Measurements from ENCODE around the gene RTF1. TPM values are rescaled to one million over a fixed set of nuclear protein-coding genes. Genes with fewer than 3 reads are reported as not detected.
A peak's percentile ranks its signal among the peaks of the same experiment; 100 is the strongest.

The RTF1 gene
- total and polyA plus RNA-seq, 5 donors from 2014 or later = 14.8 to 51.5 (median 21.0) TPM

DNA sequence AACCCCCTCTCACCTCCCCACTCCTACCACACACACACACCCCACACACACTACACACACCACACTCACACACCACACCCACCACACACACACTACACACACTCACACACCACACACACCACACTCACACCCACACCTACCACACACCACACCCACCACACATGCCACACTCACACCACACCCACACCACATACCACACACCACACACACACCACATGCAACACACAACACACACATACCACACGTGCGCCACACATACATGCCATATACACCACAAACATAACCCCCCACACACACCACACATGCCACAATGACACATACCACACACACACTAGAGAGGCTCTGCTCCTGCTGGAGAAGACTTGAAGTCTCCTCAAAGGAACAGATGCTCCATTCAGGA, 70.9 kb downstream of the RTF1 start:
- no peaks in the 10 kb centered on the region for H3K36me3 ChIP-seq (ENCODE audit: control insufficient read depth, insufficient read depth, low read length)
- H3K27ac Mint-ChIP-seq = peak overlapping the region in 1 of 3 donors; percentile 82
- H3K4me1 Mint-ChIP-seq = peaks cover 9 to 38% (median 23%) of the 10 kb centered on the region in 4 donors
- no peaks in the 10 kb centered on the region for H3K9me3 ChIP-seq (ENCODE audit: control insufficient read depth in 2 of 2, low read length in 2 of 2)
- DNase-seq (no peak), ATAC-seq (ENCODE audit: low read depth in 2 of 2) (no peak)
- H3K4me3 Mint-ChIP-seq = no peak overlapping the region
- H3K4me1 ChIP-seq (ENCODE audit: control insufficient read depth, insufficient read depth, low read length, poor library complexity, severe bottlenecking) = peaks cover 13% of the 10 kb centered on the region
- H3K36me3 Mint-ChIP-seq = peaks cover 9% of the 10 kb centered on the region
- peaks cover 3% of the 10 kb centered on the region for H3K27me3 Mint-ChIP-seq
- H3K27me3 ChIP-seq (ENCODE audit: control insufficient read depth, insufficient read depth, low read length) = no peaks in the 10 kb centered on the region
- no peaks in the 10 kb centered on the region for H3K9me3 Mint-ChIP-seq
- no peak overlapping the region for H3K27ac ChIP-seq (ENCODE audit: insufficient read depth, low read length, poor library complexity, severe bottlenecking)
- H3K4me3 ChIP-seq (ENCODE audit: low read depth, low read length) = no peak overlapping the region

DNA sequence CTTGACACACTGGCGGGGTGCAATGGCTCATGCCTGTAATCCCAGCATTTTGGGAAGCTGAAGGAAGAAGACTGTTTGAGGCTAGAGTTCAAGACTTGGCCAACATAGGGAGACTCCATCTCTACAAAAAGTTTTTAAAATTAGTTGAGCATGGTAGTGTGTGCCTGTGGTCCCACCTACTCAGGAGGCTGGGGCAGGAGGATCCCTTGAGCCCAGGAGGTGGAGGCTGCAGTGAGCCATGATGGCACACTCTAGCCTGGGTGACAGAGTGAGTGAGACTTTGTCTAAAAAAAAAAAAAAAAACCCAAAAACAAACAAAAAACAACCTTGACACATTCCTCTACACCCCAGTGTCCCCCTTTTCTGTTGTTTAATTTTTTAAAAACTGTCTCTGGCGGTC, 72.7 kb downstream of the RTF1 start:
- DNase-seq = no peak
- Histone ChIP-seq H3K27ac (ENCODE audit: insufficient read depth, low read length, poor library complexity, severe bottlenecking) (no peak overlapping the region), H3K36me3 (ENCODE audit: control insufficient read depth, insufficient read depth, low read length) (no peaks in the 10 kb centered on the region), H3K9me3 (ENCODE audit: control insufficient read depth in 2 of 2, low read length in 2 of 2) (no peaks in the 10 kb centered on the region), H3K4me1 (ENCODE audit: control insufficient read depth, insufficient read depth, low read length, poor library complexity, severe bottlenecking) (peaks cover 15% of the 10 kb centered on the region), H3K27me3 (ENCODE audit: control insufficient read depth, insufficient read depth, low read length) (no peaks in the 10 kb centered on the region), H3K4me3 (ENCODE audit: low read depth, low read length) (no peak overlapping the region)
- Mint-ChIP-seq H3K4me3 (no peak overlapping the region), H3K27ac (no peak overlapping the region), H3K4me1 (peaks cover 5 to 22% (median 13%) of the 10 kb centered on the region in 4 donors), H3K36me3 (no peaks in the 10 kb centered on the region), H3K27me3 (peaks cover 7% of the 10 kb centered on the region), H3K9me3 (no peaks in the 10 kb centered on the region)
- no peak for ATAC-seq (ENCODE audit: low read depth in 2 of 2)

DNA sequence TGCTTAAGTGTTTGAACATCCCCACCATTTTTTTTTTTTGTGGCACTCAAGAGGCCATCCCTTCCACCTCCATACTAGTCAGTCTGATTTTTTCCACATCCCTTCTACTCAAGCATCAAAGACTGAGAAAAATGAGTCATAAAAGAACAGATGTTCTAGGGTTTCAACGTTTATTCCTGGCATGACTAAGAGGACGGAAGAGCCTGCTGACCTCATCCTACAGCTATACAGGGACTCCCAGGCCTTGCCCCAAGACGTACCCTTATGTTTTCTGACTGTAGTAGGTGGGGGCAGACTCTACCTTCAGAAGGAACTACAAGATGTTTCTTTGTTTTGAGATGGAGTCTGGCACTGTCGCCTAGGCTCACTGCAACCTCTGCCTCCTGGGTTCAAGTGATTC, 73.5 kb downstream of the RTF1 start:
- peak in 1 of 3 donors; percentile 71 for DNase-seq
- H3K27ac Mint-ChIP-seq = no peak overlapping the region
- Histone ChIP-seq H3K27ac (ENCODE audit: insufficient read depth, low read length, poor library complexity, severe bottlenecking) (no peak overlapping the region), H3K9me3 (ENCODE audit: control insufficient read depth in 2 of 2, low read length in 2 of 2) (no peaks in the 10 kb centered on the region), H3K27me3 (ENCODE audit: control insufficient read depth, insufficient read depth, low read length) (no peaks in the 10 kb centered on the region), H3K4me1 (ENCODE audit: control insufficient read depth, insufficient read depth, low read length, poor library complexity, severe bottlenecking) (peaks cover 22% of the 10 kb centered on the region), H3K36me3 (ENCODE audit: control insufficient read depth, insufficient read depth, low read length) (no peaks in the 10 kb centered on the region), H3K4me3 (ENCODE audit: low read depth, low read length) (no peak overlapping the region)
- peaks cover 5 to 21% (median 15%) of the 10 kb centered on the region in 4 donors for H3K4me1 Mint-ChIP-seq
- no peaks in the 10 kb centered on the region for H3K9me3 Mint-ChIP-seq
- peaks cover 12% of the 10 kb centered on the region for H3K27me3 Mint-ChIP-seq
- peak; percentile 51 to 56 for ATAC-seq (ENCODE audit: low read depth in 2 of 2)
- peak overlapping the region in 2 of 4 donors; percentile 39 to 64 for H3K4me3 Mint-ChIP-seq
- no peaks in the 10 kb centered on the region for H3K36me3 Mint-ChIP-seq

DNA sequence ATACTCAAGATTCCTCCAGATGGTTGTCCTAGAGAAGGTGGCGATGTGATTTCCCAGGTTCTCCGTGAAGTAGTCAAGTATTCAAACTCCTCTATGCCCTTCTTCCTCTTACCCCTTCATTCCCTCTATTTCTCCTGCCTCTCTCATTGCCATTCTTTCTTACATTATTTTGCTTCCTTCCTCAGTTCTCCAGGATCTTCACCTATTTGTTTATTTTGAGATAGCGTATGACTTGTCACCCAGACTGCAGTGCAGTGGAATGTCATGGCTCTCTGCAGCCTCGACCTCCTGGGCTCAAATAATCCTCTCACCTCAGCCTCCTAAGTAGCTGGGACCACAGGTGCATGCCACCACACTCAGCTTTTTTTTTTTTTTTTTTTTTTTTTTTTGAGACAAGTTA, 75.0 kb downstream of the RTF1 start:
- ATAC-seq (ENCODE audit: low read depth in 2 of 2) (no peak), DNase-seq (no peak)
- Mint-ChIP-seq H3K9me3 (no peaks in the 10 kb centered on the region), H3K27me3 (peaks cover 21% of the 10 kb centered on the region), H3K36me3 (no peaks in the 10 kb centered on the region), H3K4me3 (peak overlapping the region; percentile 3 to 99 (median 24)), H3K4me1 (peaks cover 5 to 23% (median 15%) of the 10 kb centered on the region in 4 donors), H3K27ac (no peak overlapping the region)
- Histone ChIP-seq H3K4me3 (ENCODE audit: low read depth, low read length) (no peak overlapping the region), H3K27ac (ENCODE audit: insufficient read depth, low read length, poor library complexity, severe bottlenecking) (no peak overlapping the region), H3K9me3 (ENCODE audit: control insufficient read depth in 2 of 2, low read length in 2 of 2) (no peaks in the 10 kb centered on the region), H3K27me3 (ENCODE audit: control insufficient read depth, insufficient read depth, low read length) (peaks cover 5% of the 10 kb centered on the region), H3K36me3 (ENCODE audit: control insufficient read depth, insufficient read depth, low read length) (no peaks in the 10 kb centered on the region), H3K4me1 (ENCODE audit: control insufficient read depth, insufficient read depth, low read length, poor library complexity, severe bottlenecking) (peaks cover 28% of the 10 kb centered on the region)

DNA sequence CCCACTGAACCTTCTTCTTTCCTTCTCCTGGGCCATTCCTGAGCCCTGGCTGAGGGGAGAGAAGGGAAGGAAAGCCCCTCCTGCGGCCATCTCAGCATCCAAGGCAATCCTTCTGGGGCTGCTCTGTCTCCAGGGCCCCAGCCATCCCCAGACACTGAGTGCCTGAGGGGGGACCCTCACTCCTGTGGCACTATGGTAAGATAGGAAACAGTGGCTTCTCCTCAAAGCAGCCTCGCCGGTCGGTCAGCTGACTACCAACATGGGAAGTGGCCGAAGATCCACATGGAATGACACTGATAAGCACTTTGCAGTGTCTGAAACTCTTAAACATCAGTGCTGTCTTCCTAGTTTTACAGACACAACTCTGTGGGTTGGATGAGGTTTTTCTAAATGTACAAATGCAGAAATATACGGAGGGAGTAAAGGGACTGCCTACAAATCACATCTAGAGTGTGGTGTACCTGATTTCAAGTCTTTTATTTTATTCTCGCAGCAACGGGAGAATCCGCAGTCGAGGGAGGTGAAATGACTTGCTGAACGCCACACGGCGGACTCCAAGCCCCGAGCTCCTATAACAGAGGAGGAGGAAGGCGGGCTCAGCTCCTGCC, 75.8 kb downstream of the RTF1 start:
- Histone ChIP-seq H3K9me3 (ENCODE audit: control insufficient read depth in 2 of 2, low read length in 2 of 2) (no peaks in the 10 kb centered on the region), H3K4me1 (ENCODE audit: control insufficient read depth, insufficient read depth, low read length, poor library complexity, severe bottlenecking) (peaks cover 28% of the 10 kb centered on the region), H3K36me3 (ENCODE audit: control insufficient read depth, insufficient read depth, low read length) (no peaks in the 10 kb centered on the region), H3K4me3 (ENCODE audit: low read depth, low read length) (peak overlapping the region; percentile 38), H3K27ac (ENCODE audit: insufficient read depth, low read length, poor library complexity, severe bottlenecking) (no peak overlapping the region), H3K27me3 (ENCODE audit: control insufficient read depth, insufficient read depth, low read length) (peaks cover 10% of the 10 kb centered on the region)
- peak overlapping the region; percentile 84 to 99 (median 90) for H3K4me3 Mint-ChIP-seq
- H3K27ac Mint-ChIP-seq = no peak overlapping the region
- no peaks in the 10 kb centered on the region for H3K9me3 Mint-ChIP-seq
- no peaks in the 10 kb centered on the region for H3K36me3 Mint-ChIP-seq
- peaks cover 5 to 23% (median 15%) of the 10 kb centered on the region in 4 donors for H3K4me1 Mint-ChIP-seq
- DNase-seq = no peak
- H3K27me3 Mint-ChIP-seq = peaks cover 28% of the 10 kb centered on the region
- no peak for ATAC-seq (ENCODE audit: low read depth in 2 of 2)

DNA sequence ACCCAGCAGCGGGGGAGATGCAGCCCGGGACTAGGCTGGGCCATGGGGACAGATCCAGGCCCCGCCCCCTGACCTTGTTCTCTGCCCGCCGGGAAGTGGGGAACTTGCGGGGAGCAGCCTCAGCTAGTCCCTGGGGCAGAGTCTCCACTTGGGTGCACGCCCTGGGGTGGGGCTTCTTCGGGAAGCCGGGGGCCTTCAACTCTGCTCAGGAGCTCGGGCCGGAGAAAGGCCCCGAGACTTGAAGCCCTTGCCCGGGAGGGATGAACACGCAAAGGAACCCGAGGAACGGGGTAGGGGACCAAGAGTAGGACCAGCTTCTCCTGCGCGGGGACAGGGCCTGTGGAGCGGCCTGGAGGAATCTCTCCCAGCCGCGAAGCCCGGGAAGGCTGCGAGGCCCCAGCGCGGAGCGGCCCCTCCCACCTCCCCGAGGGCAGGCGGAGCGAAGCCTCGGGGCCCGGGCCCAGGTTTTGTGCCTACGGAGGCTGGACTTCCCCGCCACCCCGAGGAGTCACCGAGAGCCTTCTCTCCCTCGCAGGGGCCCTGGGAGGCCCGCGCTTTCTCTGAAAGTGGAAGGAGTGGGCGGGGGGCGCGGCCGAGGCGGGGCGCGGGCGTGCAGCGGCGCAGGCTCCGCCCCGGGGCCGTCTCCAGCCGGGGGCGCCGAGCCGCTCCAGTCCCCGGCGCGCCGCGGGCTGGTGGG, 76.5 kb downstream of the RTF1 start, which contains the start of gene ITPKA:
Gene ITPKA (plus strand): TSS at position 670 of the 697 bp plus-strand sequence. CDS start 54 bp downstream, outside the sequence.
- Histone ChIP-seq H3K9me3 (ENCODE audit: control insufficient read depth in 2 of 2, low read length in 2 of 2) (no peaks in the 10 kb centered on the region), H3K27ac (ENCODE audit: insufficient read depth, low read length, poor library complexity, severe bottlenecking) (no peak within 1 kb of the TSS), H3K4me3 (ENCODE audit: low read depth, low read length) (peak within 1 kb of the TSS; percentile 38), H3K36me3 (ENCODE audit: control insufficient read depth, insufficient read depth, low read length) (no peaks in the 10 kb centered on the region), H3K4me1 (ENCODE audit: control insufficient read depth, insufficient read depth, low read length, poor library complexity, severe bottlenecking) (peaks cover 28% of the 10 kb centered on the region), H3K27me3 (ENCODE audit: control insufficient read depth, insufficient read depth, low read length) (peaks cover 10% of the 10 kb centered on the region)
- no peaks in the 10 kb centered on the region for H3K9me3 Mint-ChIP-seq
- H3K27me3 Mint-ChIP-seq = peaks cover 32% of the 10 kb centered on the region
- H3K36me3 Mint-ChIP-seq = no peaks in the 10 kb centered on the region
- ATAC-seq (ENCODE audit: low read depth in 2 of 2) = peak; percentile 69 to 72
- H3K4me3 Mint-ChIP-seq = peak within 1 kb of the TSS; percentile 86 to 99 (median 90)
- peaks cover 5 to 21% (median 14%) of the 10 kb centered on the region in 4 donors for H3K4me1 Mint-ChIP-seq
- H3K27ac Mint-ChIP-seq = no peak within 1 kb of the TSS
- DNase-seq = peak; percentile 66 to 75 (median 66)

DNA sequence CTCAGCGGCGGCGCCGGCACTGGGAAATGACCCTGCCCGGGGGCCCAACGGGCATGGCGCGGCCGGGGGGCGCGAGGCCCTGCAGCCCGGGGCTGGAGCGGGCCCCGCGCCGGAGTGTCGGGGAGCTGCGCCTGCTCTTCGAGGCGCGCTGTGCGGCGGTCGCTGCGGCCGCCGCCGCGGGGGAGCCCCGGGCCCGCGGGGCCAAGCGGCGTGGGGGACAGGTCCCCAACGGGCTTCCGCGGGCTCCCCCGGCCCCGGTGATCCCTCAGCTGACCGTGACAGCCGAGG, 77.0 kb downstream of the RTF1 start:
- peaks cover 5 to 21% (median 14%) of the 10 kb centered on the region in 4 donors for H3K4me1 Mint-ChIP-seq
- H3K27ac ChIP-seq (ENCODE audit: insufficient read depth, low read length, poor library complexity, severe bottlenecking) = no peak overlapping the region
- DNase-seq (no peak), ATAC-seq (ENCODE audit: low read depth in 2 of 2) (peak in 1 of 2 donors; percentile 23)
- no peaks in the 10 kb centered on the region for H3K9me3 Mint-ChIP-seq
- no peaks in the 10 kb centered on the region for H3K36me3 Mint-ChIP-seq
- peaks cover 37% of the 10 kb centered on the region for H3K27me3 Mint-ChIP-seq
- H3K4me1 ChIP-seq (ENCODE audit: control insufficient read depth, insufficient read depth, low read length, poor library complexity, severe bottlenecking) = peaks cover 28% of the 10 kb centered on the region
- no peak overlapping the region for H3K4me3 ChIP-seq (ENCODE audit: low read depth, low read length)
- no peak overlapping the region for H3K27ac Mint-ChIP-seq
- H3K36me3 ChIP-seq (ENCODE audit: control insufficient read depth, insufficient read depth, low read length) = no peaks in the 10 kb centered on the region
- no peaks in the 10 kb centered on the region for H3K9me3 ChIP-seq (ENCODE audit: control insufficient read depth in 2 of 2, low read length in 2 of 2)
- H3K27me3 ChIP-seq (ENCODE audit: control insufficient read depth, insufficient read depth, low read length) = peaks cover 10% of the 10 kb centered on the region
- no peak overlapping the region for H3K4me3 Mint-ChIP-seq
